HG03521 (cell line): Measurements from ENCODE around the gene DST.
"Not testable (repeated sequence)": the region's sequence is repeated elsewhere in the genome, so short reads cannot be mapped to it uniquely, and the experiment has no call there.

Source experiments
- ATAC-seq: cut with Tn5 transposase; IDR thresholded peaks from one replicate; pipeline ENCODE4 v1.9.1; 2021; ENCODE audit warnings: mild to moderate bottlenecking, moderate library complexity; ENCODE audit not compliant: unreplicated experiment

DST gene

DNA sequence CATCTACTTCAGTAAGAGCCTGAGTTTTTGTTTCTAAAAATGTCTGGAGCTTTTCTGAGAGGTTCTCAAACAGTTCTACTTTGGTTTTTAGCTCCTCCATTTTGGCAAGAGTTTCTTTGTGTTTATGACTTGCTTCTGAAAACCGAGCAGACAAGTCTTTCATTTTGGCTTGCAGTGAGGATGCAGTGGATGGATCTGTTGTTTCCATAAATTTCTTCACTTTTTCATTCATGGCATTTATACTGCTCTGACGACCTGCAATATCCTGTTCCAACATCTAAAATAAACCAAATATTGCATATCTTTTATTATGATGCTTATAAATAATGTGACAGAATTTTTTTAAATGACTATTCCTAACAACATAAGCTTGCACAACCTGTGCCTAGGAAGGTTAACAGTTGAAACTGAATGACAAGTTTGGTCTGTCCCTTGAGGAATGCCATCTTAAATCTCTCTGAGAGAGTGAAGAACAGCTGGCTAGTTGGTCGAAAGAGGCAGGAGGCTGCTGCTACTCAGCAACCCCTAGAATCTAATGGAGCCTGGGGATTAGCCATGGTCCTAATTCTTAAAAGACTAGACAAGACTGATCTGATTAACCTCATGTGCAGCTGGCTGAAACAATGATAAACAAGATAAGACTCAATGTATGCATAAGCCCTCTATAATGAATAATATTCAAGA, 69.8 kb downstream of the DST start:
- ATAC-seq, result no peak

DNA sequence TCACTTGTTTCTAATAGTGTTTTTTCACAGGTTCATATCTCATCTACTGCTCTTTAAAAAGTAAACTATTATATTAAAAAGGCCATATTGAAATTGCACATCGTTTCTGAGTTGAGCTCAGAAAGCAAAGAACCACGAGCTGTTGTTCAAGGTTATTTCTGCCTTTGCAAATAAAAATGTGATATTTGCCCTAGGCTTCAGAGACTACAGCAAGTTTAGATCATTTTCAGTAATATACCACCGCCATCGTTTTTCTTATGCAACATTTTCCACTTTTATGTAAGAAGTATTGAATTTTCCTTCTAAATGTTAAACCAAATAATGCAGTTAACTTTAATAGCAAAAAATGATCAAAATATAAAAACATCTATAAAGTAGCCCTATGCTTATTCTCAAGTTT, 71.1 kb downstream of the DST start:
- ATAC-seq, result no peak

DNA sequence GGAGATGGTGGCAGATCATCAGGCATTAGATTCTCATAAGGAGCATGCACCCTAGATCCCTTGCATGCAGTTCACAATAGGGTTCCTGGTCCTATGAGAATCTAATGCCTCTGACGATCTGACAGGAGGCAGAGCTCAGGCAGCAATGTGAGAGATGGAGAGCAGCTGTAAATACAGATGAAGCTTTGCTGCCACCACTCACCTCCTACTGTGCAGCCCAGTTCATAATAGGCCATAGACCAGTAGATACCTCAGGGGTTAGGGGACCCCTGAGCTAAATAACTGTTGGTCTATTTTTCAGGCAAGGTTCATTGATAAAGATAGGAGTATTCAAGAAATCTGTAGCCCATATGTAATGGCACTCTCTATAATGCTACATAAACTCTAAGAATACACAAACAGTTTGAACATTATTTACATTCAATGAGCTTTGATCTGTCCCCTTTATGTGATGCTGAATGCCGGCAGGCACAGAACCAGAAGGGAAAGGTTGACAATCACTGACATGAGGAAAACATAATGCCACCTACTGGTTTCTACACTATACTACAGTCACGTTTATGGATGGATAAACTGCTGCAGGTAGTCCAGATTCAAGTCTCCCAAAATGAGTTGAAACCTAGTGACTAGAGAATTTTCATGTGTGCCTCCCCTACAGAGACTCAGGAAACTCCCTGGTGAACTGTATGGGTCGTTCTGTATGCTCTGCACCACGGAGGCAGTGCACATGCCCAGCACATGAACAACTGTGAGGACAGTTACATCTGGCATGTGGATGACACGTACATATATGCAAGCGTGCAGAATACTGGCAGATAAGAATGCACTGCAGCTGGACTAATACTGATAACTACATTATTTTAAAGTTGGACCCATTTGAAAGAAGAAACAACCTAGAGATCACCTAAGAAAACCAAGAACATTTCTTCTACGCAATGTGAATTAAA, 72.0 kb downstream of the DST start:
- no peak for ATAC-seq

DNA sequence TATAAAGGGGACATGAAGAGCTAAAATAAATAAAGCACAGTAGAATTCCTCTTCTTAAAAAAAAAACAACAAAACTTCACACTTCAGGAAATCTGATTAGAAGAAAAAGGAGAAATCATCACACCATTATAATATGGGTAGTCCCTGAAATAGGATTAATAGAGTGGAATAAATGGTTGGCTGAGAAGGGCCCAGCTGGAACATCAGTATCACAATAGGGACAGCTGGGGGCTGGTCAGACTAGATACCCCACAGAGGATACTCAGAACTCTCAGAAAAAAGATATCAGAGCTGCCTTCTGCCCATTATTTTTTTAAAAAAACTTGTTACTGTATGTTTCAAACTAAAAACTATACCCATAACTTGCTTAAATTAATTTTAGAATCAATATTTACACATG, 75.2 kb downstream of the DST start:
- ATAC-seq, result no peak

DNA sequence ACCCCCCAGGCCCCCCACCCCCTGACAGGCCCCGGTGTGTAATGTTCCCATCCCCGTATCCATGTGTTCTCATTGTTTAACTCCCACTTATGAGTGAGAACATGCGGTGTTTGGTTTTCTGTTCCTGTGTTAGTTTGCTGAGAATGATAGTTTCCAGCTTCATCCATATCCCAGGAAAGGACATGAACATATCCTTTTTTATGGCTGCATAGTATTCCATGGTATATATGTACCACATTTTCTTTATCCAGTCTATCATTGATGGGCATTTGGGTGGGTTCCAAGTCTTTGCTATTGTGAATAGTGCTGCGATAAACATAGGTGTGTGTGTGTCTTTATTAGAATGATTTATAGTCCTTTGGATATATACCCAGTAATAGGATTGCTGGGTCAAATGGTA, 80.0 kb downstream of the DST start:
- not testable (repeated sequence) for ATAC-seq

DNA sequence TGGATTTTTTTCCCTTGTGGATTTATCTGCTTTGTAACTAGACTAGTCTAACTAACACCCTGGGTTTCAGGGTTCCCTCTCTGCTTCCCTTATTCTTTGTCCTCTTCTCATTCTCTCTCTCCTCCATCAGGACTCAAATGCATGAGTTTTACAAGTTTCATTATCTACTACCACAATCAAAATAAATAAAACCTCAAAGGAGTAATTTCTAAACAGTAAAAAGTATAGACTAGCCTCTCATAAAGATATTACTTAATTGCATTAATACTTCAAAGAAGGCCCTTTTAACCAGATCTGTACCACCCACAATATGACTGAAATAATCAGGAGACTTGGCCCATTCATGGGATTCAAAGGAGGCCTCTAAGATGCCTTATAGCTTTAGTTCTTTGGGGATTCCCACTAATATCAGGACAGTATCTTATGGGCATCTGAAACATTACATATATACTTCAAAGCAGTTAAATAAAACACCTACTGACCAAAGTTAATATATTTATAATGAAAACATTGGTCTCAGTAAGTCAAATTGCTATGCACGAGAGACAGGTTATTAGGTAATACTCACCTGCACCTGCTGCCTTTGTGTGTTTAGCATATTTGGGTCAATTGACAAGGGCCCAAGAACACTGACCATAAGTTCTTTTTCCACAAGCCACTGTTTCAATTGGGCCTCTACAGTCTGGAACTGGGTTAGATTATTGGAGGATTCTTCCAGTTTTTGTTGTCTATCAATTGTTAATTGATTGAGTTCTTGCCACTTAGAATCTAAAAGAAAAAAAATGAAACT, 85.7 kb downstream of the DST start:
- ATAC-seq, result no peak

DNA sequence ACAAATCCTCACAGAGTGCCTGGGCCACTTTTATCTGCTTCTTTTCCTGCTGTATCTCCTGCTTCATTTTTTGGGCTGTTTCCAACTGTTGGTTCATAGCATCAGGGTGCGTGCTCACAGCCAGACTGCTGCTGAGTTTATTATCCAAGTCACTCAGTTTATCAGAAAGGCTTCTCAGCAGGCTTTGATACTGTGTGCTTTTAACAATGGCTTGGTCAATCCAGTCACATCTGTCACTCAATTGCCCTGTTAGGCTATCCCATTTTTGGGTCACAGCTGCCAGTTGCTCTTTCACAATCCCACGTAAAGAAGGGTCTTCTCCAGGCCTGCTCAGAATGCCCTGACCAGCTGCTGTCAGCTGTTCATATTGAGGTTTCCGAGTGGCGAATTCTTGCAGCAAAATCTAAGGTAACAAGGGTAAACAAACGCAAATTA, 87.2 kb downstream of the DST start:
- no peak for ATAC-seq

DNA sequence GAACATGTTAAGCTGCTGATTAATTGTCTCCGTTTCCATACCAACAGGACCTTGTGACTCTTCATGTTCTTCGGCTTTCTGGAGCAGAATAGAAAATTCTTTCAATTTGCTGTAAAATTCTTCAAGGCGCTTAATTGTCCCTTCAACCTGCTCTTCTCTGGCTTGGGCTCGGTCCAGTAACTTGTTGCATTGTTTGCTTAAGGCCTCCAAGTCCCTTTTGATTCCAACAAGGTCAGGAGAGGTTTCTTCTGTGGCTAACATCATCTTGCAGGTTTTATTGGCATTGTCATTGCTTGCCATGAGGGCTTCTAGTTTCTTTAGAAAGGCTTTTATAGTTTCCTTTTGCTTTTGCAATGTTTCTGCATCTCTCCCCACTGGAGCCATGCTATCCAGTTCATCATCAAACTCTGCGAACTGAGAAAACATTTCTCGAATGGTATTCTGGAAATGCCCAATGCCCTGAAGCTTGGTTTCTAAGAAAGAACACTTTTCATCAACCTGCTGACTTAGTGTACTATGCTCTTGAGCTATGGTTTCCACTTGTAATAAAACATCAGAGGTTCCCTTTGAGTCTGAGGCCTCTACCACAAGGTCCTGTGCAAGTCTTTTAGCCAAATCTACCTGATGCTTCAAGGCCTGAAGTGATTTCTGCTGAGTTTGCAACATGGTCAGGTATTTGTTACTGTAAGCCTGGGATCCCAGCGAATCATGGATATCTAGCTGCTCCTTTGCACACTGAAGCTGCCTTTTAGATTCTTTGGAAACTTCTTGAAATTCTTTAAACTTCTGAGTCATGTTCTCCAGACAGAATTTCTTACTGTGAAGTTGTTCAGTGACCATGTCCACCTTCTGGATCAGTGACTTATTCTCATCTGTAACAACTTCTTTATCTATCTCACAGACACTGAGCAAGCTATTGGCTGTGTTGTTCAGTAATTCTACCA, 90.2 kb downstream of the DST start:
- no peak for ATAC-seq

DNA sequence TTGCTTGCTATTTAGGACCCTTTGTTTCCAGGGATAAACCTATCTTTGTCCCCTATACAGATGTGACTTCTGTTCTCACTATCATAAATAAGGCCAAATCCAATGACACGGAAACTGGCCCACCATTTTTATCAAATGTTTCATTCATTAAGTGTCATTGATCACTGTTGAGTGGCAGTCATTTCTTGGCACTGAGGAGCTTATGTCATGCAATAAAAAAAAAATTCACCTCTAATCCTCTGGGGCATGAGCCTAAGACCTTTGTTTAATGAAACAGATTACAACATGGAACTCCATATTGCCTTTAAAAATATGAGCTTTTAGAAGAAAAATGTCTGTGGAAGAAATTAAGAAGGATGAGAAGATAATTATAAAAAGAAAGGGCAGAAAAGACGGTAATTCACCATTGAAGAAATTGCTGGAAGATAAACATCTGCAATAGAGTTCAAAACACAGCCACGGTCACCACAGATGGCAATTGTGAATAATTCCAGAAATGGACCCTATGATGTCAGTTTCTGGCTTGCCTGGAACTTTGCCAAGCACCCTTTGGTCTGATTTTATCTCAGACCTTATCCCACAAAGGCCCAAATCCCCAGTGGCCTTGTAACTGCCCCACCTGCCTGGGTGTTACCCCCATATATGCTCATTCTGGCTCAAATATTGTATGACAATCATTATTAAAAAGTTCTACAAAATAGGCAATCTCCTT, 91.1 kb downstream of the DST start:
- no peak for ATAC-seq

DNA sequence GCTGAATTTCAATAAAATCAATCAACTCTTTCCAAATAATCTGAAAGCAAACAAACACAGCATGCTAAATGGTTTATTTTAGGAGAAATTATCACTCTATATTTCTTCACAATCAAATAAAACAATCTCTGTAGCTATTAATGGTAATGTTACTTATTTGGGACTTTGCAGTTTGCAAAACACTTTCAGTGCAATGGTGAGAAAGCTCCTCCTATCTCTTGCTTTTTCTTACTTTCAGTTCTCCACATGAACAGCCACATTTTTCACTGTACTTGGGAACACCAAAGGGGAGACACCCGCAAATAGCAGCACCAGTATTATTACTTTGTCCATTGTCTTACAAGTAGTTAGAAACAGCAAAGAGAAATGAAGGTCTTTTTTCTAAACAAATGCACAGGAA, 92.4 kb downstream of the DST start:
- no peak for ATAC-seq

DNA sequence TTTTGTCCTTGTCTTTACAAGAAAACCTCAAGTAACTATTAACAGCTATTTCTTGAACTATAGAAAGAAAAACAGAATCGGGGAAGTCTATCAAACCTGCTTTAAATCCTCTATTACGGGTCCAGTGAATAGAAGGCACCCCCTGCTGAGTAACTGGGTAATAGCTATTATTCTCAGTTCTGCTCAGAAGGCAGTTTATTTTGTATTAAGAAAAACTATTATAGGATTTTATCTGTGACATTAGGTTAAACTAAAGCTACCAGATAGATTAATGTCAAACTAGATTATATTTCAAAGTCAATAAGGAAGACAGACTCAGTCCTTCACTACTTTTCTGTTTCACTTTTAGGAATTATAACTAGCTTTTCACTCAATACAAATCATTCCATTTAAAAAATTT, 93.7 kb downstream of the DST start:
- no peak for ATAC-seq

DNA sequence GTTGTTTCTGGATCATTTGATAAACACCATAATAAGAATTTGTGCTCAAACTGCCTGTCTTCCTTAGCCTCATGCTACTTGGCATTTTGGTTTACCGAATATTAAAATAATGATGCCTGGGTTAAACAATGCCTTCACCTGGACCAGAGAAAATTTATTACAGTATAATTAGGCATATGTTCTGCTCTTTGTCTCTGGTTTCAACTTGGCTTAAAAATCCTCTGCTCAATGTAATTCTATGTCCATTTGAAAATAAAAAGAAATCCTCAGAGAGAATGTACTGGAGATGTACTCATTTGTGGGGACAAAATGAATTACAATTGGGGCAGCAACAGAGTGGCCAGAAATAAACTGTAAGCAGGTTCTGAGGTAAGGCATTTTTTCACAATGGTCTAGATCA, 95.0 kb downstream of the DST start:
- no peak for ATAC-seq

DNA sequence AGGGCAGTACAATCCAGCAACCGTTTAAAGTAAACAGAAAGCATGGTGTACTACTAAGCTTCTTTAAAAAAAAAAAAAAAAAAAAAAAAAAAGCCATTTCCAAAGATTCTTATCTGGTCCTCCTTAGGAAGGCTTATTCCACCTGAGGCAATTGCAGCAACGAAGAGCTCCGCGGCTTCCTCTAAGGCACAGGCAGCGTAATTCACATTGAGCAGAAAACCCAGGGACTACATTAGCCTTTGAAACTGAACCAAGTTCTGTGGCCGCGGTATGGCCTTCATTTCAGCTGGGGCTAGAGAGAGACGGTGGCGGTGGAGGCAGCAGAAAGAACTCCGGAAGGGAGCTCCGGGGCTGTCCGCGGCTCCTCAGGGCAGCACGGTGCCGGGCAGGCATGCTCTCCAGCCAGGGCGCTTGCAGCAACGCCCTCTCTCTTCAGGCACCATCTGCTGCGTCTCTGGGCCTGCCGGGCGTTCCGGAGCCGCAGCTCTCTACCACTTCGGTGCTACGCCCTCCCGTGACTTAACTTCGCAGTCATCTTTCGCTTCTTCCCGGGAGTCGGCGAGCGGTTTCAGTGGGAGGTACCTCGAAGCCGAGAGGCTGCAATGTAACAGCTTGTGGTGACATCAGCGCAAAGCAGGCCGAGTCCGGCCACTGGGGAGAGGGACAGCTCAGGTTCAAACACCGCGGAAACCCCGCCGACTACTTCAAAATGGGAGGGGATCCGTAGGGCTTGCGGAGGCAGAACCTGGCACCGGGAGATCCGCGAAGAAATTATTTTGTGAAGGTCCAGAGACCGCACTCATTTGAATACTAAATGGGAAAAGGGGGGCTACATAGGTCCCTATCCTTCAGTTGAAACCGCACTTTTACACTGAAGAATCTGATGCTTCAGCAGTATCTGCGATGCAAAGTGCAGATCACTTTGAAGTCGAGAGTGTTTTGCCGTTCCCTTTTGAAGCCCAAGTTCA, 100.0 kb downstream of the DST start:
- peak; percentile 94 for ATAC-seq

DNA sequence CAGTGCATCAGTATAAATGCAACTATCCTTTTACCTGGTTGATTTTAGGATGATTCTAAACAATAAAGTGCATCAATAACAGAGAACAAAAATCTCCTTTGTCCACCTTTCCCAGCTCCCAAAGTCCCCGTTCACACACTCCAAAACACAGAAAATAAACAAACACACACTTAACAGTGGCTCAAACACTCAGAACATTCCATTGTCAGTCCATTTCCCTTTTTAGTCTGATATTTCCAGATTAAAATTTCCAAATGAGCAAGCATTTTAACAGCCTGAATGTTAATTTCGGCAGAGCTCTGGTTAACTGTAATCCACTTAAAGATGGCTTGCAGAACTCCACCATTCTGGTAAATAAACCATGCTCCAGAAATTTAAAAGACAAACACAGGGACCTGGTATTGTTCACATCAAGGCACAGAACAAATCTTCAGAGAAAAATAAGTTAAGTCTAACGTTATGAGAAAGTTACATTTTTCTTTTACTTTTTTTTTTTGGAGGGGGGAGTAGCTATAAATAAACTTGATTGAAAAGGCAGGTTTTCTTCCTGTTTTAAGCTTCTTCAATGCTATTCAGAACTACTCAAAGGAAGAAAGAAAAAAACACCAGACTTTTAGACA, 100.8 kb downstream of the DST start:
- no peak for ATAC-seq

DNA sequence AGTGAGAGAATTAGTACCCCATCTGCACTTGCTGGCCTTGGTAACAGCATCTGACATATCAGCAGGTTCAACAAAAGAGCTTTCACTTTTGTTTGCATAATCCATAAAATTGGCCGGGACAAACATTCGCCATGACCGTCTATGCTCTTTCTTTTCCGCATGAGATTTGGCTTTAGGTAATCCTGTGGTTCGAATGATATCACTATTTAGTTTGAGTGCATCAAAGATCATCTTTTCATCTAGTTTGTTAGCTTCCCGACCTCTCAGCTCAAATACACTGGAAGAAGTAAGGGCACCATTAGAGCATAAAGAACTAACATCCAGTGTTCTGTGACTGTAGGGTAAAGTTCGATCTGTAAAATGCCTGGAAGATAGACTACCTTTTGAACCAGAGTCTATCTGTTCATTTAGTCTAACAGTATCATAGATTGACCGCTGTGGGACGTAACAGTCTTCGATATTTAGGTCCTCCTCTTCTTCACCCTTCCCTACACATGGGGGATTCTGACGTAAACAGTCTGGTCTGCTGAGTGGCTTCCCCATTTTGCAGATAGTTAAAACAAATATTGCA, 101.6 kb downstream of the DST start:
- no peak for ATAC-seq

DNA sequence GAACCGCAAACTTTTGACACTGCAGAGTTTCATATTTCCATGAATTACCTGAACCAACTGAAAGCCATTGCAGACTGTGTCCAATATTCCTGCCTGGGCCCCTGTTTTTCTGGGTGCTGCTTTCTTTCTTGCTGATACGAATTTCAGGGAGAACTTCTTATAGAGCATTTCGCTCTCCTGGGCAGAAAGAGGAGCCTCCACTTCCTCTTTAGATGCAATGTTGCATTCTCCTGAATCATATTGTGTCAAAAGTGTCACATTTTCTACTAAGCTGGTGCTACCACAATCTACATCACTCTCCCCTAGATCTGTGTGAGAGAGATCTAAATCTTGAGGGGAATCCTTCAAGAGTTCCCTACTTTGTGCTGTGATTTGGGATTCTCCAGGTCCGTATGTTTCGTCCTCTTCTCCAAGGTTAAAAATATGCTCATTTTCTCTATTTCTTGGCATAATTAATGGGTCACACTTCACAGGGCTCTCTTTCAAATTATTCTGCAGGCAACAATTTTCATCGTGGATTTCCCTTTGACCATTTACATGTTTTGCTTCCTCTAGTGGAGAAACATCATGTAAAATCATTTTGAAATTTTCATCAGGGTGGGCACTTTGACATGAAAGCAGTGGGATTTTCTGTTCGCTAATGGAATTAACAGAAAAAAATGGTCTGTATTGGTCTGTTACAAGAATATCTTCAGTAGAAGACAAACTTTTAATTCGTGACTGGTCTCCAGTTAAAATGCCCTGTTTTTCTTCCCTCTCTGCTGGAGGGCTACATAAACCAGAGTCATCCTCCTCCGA, 102.3 kb downstream of the DST start:
- no peak for ATAC-seq

DNA sequence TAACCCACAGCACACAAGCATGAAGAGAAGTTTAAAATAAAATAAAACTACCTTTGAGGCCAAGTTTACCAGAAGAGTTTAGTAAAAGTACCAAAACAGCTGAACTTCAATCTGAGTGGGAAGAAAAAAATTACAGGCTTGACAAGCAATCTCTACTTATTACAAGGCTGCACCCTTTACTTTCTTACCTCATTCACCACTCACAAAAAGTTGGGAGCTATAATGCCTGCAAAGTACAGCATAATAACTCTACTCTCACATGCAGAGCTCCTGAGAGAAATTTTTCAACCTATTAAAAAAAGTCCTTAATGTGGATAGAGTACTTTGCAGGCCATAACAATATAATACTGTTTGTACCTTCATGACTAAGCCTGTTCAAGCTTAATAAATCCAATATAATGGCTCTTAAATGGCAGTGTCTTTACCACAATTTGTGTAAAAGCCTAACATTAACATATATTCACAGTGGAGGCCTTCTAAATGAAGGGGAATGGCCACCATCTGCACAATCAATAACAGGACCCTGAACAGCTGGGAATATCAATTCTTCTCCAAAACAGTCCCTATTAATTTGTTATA, 103.1 kb downstream of the DST start:
- no peak for ATAC-seq
